Neural cell (in vitro differentiated cells): ENCODE measurements around the gene ZCCHC2.

ENCODE experiments used
- EP300 ChIP-seq: fragments of 450-650 bp; conservative IDR thresholded peaks from 2 replicates; pipeline ENCODE4 v1.6.1; 2014; ENCODE audit warnings: antibody characterized with exemption, mild to moderate bottlenecking, moderate library complexity; ENCODE audit not compliant: poor library complexity, severe bottlenecking
- EZH2 ChIP-seq: fragments of 200-600, 300-800 bp; shearing (Covaris generic), sonication (generic); IDR thresholded peaks from 2 replicates; pipeline ENCODE4 v1.6.1; 2014; ENCODE audit warnings: antibody characterized with exemption, low read length, borderline replicate concordance, mild to moderate bottlenecking; ENCODE audit not compliant: insufficient read depth, poor library complexity, severe bottlenecking
- POLR2AphosphoS5 ChIP-seq: IDR thresholded peaks from 2 replicates; pipeline ENCODE4 v1.6.1; 2012
- SMC3 ChIP-seq: fragments of 450-650 bp; conservative IDR thresholded peaks from 2 replicates; pipeline ENCODE4 v1.6.1; 2014; ENCODE audit warnings: antibody characterized with exemption, mild to moderate bottlenecking, moderate library complexity; ENCODE audit not compliant: poor library complexity
- TAF1 ChIP-seq: IDR thresholded peaks from 2 replicates; pipeline ENCODE4 v1.6.1; 2012; ENCODE audit warnings: low read depth
- TF ChIP-seq, protein P1 (sequence below): fragments of 450-650 bp; IDR thresholded peaks from 2 replicates; pipeline ENCODE4 v1.5.1; 2014; ENCODE audit warnings: antibody characterized with exemption, mild to moderate bottlenecking, moderate library complexity; ENCODE audit not compliant: poor library complexity, severe bottlenecking
- TF ChIP-seq, protein P2 (sequence below): IDR thresholded peaks from 2 replicates; pipeline ENCODE4 v1.6.1; 2012; ENCODE audit warnings: borderline replicate concordance

DNA sequence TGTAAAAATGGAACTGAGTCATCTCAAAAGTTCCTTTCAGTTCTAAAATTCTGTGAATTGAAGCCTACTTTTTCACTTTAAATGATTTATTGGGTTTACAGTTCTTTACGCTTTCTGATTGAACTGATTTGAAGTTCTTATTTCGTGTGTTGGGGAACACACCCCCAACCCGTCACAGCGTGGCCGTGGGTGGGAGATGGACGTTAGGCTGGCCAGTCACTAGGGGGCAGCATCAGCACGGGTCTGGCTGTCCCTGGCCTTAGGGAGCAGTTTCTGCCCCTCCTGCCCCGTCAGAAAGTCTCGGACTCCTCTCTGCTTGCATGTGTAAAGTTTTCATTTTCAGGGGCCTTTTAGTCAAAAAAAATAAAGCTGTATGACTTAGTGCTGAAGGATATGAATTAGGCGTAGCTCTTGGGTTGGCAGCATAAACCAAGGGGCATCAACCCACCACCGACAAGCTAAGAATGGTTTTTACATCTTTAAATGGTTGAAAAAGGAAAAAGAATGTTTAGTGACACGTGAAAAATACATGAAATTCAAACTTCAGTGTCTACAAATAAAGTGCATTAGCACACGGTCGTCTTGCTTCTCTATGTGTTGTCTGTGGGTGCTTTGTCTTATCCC, 63.4 kb downstream of the ZCCHC2 start:
- TF ChIP-seq, protein P1, sequence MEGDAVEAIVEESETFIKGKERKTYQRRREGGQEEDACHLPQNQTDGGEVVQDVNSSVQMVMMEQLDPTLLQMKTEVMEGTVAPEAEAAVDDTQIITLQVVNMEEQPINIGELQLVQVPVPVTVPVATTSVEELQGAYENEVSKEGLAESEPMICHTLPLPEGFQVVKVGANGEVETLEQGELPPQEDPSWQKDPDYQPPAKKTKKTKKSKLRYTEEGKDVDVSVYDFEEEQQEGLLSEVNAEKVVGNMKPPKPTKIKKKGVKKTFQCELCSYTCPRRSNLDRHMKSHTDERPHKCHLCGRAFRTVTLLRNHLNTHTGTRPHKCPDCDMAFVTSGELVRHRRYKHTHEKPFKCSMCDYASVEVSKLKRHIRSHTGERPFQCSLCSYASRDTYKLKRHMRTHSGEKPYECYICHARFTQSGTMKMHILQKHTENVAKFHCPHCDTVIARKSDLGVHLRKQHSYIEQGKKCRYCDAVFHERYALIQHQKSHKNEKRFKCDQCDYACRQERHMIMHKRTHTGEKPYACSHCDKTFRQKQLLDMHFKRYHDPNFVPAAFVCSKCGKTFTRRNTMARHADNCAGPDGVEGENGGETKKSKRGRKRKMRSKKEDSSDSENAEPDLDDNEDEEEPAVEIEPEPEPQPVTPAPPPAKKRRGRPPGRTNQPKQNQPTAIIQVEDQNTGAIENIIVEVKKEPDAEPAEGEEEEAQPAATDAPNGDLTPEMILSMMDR = peak; percentile 71
- no peak for TF ChIP-seq POLR2AphosphoS5
- peak; percentile 69 for TF ChIP-seq SMC3
- no peak for TF ChIP-seq EZH2
- no peak for TF ChIP-seq TAF1
- TF ChIP-seq, protein P2, sequence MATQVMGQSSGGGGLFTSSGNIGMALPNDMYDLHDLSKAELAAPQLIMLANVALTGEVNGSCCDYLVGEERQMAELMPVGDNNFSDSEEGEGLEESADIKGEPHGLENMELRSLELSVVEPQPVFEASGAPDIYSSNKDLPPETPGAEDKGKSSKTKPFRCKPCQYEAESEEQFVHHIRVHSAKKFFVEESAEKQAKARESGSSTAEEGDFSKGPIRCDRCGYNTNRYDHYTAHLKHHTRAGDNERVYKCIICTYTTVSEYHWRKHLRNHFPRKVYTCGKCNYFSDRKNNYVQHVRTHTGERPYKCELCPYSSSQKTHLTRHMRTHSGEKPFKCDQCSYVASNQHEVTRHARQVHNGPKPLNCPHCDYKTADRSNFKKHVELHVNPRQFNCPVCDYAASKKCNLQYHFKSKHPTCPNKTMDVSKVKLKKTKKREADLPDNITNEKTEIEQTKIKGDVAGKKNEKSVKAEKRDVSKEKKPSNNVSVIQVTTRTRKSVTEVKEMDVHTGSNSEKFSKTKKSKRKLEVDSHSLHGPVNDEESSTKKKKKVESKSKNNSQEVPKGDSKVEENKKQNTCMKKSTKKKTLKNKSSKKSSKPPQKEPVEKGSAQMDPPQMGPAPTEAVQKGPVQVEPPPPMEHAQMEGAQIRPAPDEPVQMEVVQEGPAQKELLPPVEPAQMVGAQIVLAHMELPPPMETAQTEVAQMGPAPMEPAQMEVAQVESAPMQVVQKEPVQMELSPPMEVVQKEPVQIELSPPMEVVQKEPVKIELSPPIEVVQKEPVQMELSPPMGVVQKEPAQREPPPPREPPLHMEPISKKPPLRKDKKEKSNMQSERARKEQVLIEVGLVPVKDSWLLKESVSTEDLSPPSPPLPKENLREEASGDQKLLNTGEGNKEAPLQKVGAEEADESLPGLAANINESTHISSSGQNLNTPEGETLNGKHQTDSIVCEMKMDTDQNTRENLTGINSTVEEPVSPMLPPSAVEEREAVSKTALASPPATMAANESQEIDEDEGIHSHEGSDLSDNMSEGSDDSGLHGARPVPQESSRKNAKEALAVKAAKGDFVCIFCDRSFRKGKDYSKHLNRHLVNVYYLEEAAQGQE = no peak
- TF ChIP-seq EP300 = no peak
